ENCODE measurements around the gene BDP1.

The BDP1 gene

GRCh38 chr5:71586052-71586940 is 130.8 kb downstream of the BDP1 start:
- DNase-seq (ENCODE audit: extremely low read depth, low read depth) = peak; percentile 25
- no peak for TF ChIP-seq CTCF (IDR thresholded peaks at IDR 0.05; ENCODE audit: low read depth, low read length)

- peak; percentile 88 for DNase-seq (ENCODE audit: extremely low read depth, low read depth)
- no peak for TF ChIP-seq CTCF (IDR thresholded peaks at IDR 0.05; ENCODE audit: low read depth, low read length)
These were observed 131.7 kb downstream of the BDP1 start, which contains the start of gene MCCC2 for GRCh38 chr5:71586941-71587765. Gene MCCC2, plus strand, starts transcription at chr5:71587340. Its CDS starts 86 bp downstream, at chr5:71587426.

- no peak for TF ChIP-seq CTCF (IDR thresholded peaks at IDR 0.05; ENCODE audit: low read depth, low read length)
- no peak for DNase-seq (ENCODE audit: extremely low read depth, low read depth)
These were observed 132.5 kb downstream of the BDP1 start for GRCh38 chr5:71587766-71588532.

DNA sequence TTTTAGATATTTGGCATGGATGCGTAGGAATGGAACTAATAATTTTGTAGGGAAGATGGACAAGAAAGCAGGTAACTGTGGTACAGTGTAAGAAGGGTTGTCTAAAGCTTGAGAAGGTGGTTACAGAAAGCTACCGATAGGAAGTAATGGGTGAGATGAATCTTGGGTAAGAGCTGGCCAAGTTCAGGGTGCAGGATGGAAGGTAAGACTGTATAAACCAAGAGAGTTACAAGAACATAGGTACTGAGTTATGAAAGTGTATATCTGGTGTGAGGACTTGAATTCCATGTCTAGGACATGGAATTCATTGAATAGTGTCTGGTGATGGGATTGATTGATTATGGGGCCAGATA is 133.1 kb downstream of the BDP1 start:
- no peak for TF ChIP-seq CTCF (IDR thresholded peaks at IDR 0.05; ENCODE audit: low read depth, low read length)
- no peak for DNase-seq (ENCODE audit: extremely low read depth, low read depth)

DNA sequence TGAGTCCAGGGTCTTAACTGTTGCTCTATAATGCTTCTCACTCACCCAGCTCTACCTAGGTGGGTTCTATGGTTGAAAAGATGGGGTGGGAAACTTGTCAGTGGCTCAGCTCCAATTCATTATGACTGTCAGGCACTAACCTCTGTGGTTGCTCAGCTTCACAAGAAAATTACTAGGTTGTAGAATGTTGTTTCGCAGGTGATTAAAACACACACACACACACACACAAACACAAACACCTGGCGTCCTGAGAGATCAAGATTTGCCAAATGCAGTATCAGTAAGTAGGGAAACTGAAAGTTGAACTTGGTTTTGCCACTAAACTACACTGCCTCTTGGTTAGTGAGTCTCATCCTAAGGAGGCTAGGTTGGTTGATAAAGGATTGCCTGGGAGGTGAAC is 134.5 kb downstream of the BDP1 start:
- TF ChIP-seq CTCF (IDR thresholded peaks at IDR 0.05; ENCODE audit: low read depth, low read length) = no peak
- DNase-seq (ENCODE audit: extremely low read depth, low read depth) = no peak

- no peak for TF ChIP-seq CTCF (IDR thresholded peaks at IDR 0.05; ENCODE audit: low read depth, low read length)
- no peak for DNase-seq (ENCODE audit: extremely low read depth, low read depth)
These were observed 135.6 kb downstream of the BDP1 start for GRCh38 chr5:71591100-71591499.
